ENCODE measurements around the gene OR4S1. TPM values are rescaled to one million over a fixed set of nuclear protein-coding genes. Genes with fewer than 3 reads are reported as not detected.

The OR4S1 gene
- not detected in 2 replicates for total RNA-seq
- long read RNA-seq, result 0 reads

- DNase-seq (ENCODE audit: low read depth, low spot score), result no peak
- peaks cover 23% of the 10 kb centered on the region for H3K9me3 Mint-ChIP-seq
- no peaks in the 10 kb centered on the region for H3K36me3 Mint-ChIP-seq (ENCODE audit: low read depth)
- H3K4me3 Mint-ChIP-seq, result no peak within 1 kb of the TSS
- H3K27me3 Mint-ChIP-seq (ENCODE audit: low read depth), result no peaks in the 10 kb centered on the region
- TF ChIP-seq CTCF (conservative IDR thresholded peaks at IDR 0.05), result no peak
- no peaks in the 10 kb centered on the region for H3K4me1 Mint-ChIP-seq
- no peak within 1 kb of the TSS for H3K27ac Mint-ChIP-seq (ENCODE audit: unreplicated experiment)
These were observed at the start of gene OR4S1 for GRCh38 chr11:48305923-48306322. Gene OR4S1 (plus strand): TSS chr11:48306223. CDS start chr11:48306223, 0 bp downstream.

GRCh38 chr11:48261600-48261999, 44.4 kb upstream of the OR4S1 start:
- no peaks in the 10 kb centered on the region for H3K27me3 Mint-ChIP-seq (ENCODE audit: low read depth)
- no peak for DNase-seq (ENCODE audit: low read depth, low spot score)
- TF ChIP-seq CTCF (conservative IDR thresholded peaks at IDR 0.05), result no peak
- H3K4me3 Mint-ChIP-seq, result no peak overlapping the region
- H3K4me1 Mint-ChIP-seq, result no peaks in the 10 kb centered on the region
- H3K36me3 Mint-ChIP-seq (ENCODE audit: low read depth), result no peaks in the 10 kb centered on the region
- H3K9me3 Mint-ChIP-seq, result peaks cover 19% of the 10 kb centered on the region
- no peak overlapping the region for H3K27ac Mint-ChIP-seq (ENCODE audit: unreplicated experiment)

GRCh38 chr11:48263423-48263911, 42.6 kb upstream of the OR4S1 start, which contains the start of gene OR4X1:
Gene OR4X1 (plus strand): TSS chr11:48263861. CDS start chr11:48263861, 0 bp downstream.
- no peak for DNase-seq (ENCODE audit: low read depth, low spot score)
- Mint-ChIP-seq H3K27me3 (ENCODE audit: low read depth) (no peaks in the 10 kb centered on the region), H3K27ac (ENCODE audit: unreplicated experiment) (no peak within 1 kb of the TSS), H3K9me3 (peaks cover 17% of the 10 kb centered on the region), H3K4me3 (no peak within 1 kb of the TSS), H3K4me1 (no peaks in the 10 kb centered on the region), H3K36me3 (ENCODE audit: low read depth) (no peaks in the 10 kb centered on the region)
- TF ChIP-seq CTCF (conservative IDR thresholded peaks at IDR 0.05), result no peak

- Mint-ChIP-seq H3K4me3 (no peak overlapping the region), H3K36me3 (ENCODE audit: low read depth) (no peaks in the 10 kb centered on the region), H3K27ac (ENCODE audit: unreplicated experiment) (no peak overlapping the region), H3K27me3 (ENCODE audit: low read depth) (no peaks in the 10 kb centered on the region), H3K9me3 (peaks cover 15% of the 10 kb centered on the region), H3K4me1 (no peaks in the 10 kb centered on the region)
- TF ChIP-seq CTCF (conservative IDR thresholded peaks at IDR 0.05), result no peak
- DNase-seq (ENCODE audit: low read depth, low spot score), result no peak
These were observed 35.4 kb upstream of the OR4S1 start for GRCh38 chr11:48270621-48271020.

GRCh38 chr11:48272606-48273005, 33.4 kb upstream of the OR4S1 start:
- no peaks in the 10 kb centered on the region for H3K27me3 Mint-ChIP-seq (ENCODE audit: low read depth)
- H3K36me3 Mint-ChIP-seq (ENCODE audit: low read depth), result no peaks in the 10 kb centered on the region
- H3K9me3 Mint-ChIP-seq, result peaks cover 13% of the 10 kb centered on the region
- no peak overlapping the region for H3K4me3 Mint-ChIP-seq
- no peak for TF ChIP-seq CTCF (conservative IDR thresholded peaks at IDR 0.05)
- H3K27ac Mint-ChIP-seq (ENCODE audit: unreplicated experiment), result no peak overlapping the region
- no peak for DNase-seq (ENCODE audit: low read depth, low spot score)
- H3K4me1 Mint-ChIP-seq, result no peaks in the 10 kb centered on the region
